Measurements from ENCODE around the gene SURF4.

- no peak for TF ChIP-seq CTCF (IDR thresholded peaks at IDR 0.05)
- TF ChIP-seq EZH2 (IDR thresholded peaks at IDR 0.05; ENCODE audit: borderline replicate concordance, insufficient read depth, low read depth, low read length, poor library complexity, severe bottlenecking), result no peak
Observed at GRCh38 chr9:133339641-133340040, 36.2 kb downstream of the SURF4 start.
